Upper lobe of left lung (tissue), 4 donors: Measurements from ENCODE around the gene DCST2.

ENCODE experiments used
- EP300 ChIP-seq, 4 donors: sonication (generic); formaldehyde crosslinking; IDR thresholded peaks; one replicate each; pipeline ENCODE4 v1.5.1; 2017; ENCODE audit warnings: antibody characterized with exemption in 4 of 4, control low read depth in 2 of 4
- POLR2AphosphoS5 ChIP-seq, 2 donors: sonication (generic); formaldehyde crosslinking; IDR thresholded peaks; one replicate each; pipeline ENCODE4 v1.5.1; 2017; ENCODE audit warnings: antibody characterized with exemption in 2 of 2
- TF ChIP-seq, protein P1 (sequence below), 6 experiments: fragments of 450-650 bp in 4 of 6; fragments of 200-600 bp in 2 of 6; sonication (generic) in 2 of 6; IDR thresholded peaks; one replicate each; pipeline ENCODE4 v1.5.1; 2016 to 2019; ENCODE audit warnings: antibody characterized with exemption in 6 of 6

DNA sequence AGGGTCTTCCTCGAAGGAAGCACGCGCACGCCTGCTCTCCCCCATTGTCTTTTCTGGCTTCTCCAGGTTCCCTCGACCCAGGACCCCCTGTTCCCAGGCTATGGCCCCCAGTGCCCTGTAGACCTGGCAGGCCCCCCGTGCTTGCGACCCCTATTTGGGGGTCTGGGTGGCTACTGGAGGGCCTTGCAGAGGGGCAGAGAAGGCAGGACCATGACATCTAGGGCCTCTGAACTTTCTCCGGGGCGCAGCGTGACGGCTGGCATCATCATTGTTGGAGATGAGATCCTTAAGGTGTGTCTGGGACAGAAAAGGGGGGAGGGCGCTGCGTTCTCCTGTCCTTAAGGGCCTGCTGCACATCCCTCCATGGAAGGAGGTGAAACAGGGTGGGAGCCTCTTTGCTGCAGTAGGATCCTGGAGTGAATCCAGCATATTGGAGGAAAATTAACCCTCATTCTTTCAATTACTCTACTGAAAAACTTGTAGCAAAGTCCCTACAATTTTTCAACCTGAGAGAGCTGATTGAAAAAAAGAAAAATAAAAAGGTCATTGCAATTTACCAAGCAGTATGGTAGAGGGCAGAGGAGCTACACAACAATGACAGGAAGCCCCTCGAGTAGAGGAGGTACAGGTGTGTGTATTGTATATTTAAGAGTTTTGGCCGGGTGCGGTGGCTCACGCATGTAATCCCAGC is 49.7 kb downstream of the DCST2 start:
- TF ChIP-seq POLR2AphosphoS5 (IDR thresholded peaks at IDR 0.05) (no peak), EP300 (IDR thresholded peaks at IDR 0.05) (no peak)
- TF ChIP-seq, protein P1, sequence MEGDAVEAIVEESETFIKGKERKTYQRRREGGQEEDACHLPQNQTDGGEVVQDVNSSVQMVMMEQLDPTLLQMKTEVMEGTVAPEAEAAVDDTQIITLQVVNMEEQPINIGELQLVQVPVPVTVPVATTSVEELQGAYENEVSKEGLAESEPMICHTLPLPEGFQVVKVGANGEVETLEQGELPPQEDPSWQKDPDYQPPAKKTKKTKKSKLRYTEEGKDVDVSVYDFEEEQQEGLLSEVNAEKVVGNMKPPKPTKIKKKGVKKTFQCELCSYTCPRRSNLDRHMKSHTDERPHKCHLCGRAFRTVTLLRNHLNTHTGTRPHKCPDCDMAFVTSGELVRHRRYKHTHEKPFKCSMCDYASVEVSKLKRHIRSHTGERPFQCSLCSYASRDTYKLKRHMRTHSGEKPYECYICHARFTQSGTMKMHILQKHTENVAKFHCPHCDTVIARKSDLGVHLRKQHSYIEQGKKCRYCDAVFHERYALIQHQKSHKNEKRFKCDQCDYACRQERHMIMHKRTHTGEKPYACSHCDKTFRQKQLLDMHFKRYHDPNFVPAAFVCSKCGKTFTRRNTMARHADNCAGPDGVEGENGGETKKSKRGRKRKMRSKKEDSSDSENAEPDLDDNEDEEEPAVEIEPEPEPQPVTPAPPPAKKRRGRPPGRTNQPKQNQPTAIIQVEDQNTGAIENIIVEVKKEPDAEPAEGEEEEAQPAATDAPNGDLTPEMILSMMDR (IDR thresholded peaks at IDR 0.05): no peak
